NCI-H146 treated with DMSO at 0.1 percent for 48 hours (cell line): ENCODE measurements around the gene CCDC178.
A peak's percentile ranks its signal among the peaks of the same experiment; 100 is the strongest.
"Not testable (repeated sequence)": the region's sequence is repeated elsewhere in the genome, so short reads cannot be mapped to it uniquely, and the experiment has no call there.

Source experiments
- DNase-seq: peaks from one replicate; lab custom pipeline; 2025; ENCODE audit not compliant: unreplicated experiment; lab: John Stamatoyannopoulos, UW

Gene CCDC178

GRCh38 chr18:33014060-33014796 is 426.3 kb downstream of the CCDC178 start:
- no peak for DNase-seq

- DNase-seq = no peak
Observed at GRCh38 chr18:33010149-33010548, 430.4 kb downstream of the CCDC178 start.

GRCh38 chr18:32998921-32999320 is 441.6 kb downstream of the CCDC178 start:
- no peak for DNase-seq

GRCh38 chr18:32998285-32998684 is 442.2 kb downstream of the CCDC178 start:
- no peak for DNase-seq

- no peak for DNase-seq
Observed at GRCh38 chr18:32983721-32984120, 456.8 kb downstream of the CCDC178 start.

- DNase-seq = no peak
Observed at GRCh38 chr18:32980896-32981295, 459.6 kb downstream of the CCDC178 start.

- no peak for DNase-seq
Observed at GRCh38 chr18:32975501-32975900, 465.0 kb downstream of the CCDC178 start.

- DNase-seq = no peak
Observed at GRCh38 chr18:32975163-32975436, 465.4 kb downstream of the CCDC178 start.

- DNase-seq = no peak
Observed at GRCh38 chr18:32974421-32975162, 465.9 kb downstream of the CCDC178 start.

- DNase-seq = no peak
Observed at GRCh38 chr18:32968248-32968647, 472.3 kb downstream of the CCDC178 start.

- DNase-seq = no peak
Observed at GRCh38 chr18:32966141-32966540, 474.4 kb downstream of the CCDC178 start.

- no peak for DNase-seq
Observed at GRCh38 chr18:32961538-32961937, 479.0 kb downstream of the CCDC178 start.

- DNase-seq = no peak
Observed at GRCh38 chr18:32958746-32959145, 481.8 kb downstream of the CCDC178 start.

- no peak for DNase-seq
Observed at GRCh38 chr18:32956591-32957315, 483.8 kb downstream of the CCDC178 start.

GRCh38 chr18:32952318-32952717 is 488.2 kb downstream of the CCDC178 start:
- DNase-seq = not testable (repeated sequence)

GRCh38 chr18:32937597-32937996 is 502.9 kb downstream of the CCDC178 start:
- DNase-seq = peak; percentile 73

GRCh38 chr18:32937066-32937465 is 503.5 kb downstream of the CCDC178 start:
- DNase-seq = no peak

GRCh38 chr18:32934201-32934600 is 506.3 kb downstream of the CCDC178 start:
- DNase-seq = no peak

GRCh38 chr18:32930695-32931301 is 509.7 kb downstream of the CCDC178 start:
- DNase-seq = peak; percentile 51

GRCh38 chr18:32929213-32929612 is 511.3 kb downstream of the CCDC178 start:
- no peak for DNase-seq

- peak; percentile 41 for DNase-seq
Observed at GRCh38 chr18:32922951-32923430, 517.5 kb downstream of the CCDC178 start.
